HT1080 (cell line): Measurements from ENCODE around the gene DENND4B. TPM values are rescaled to one million over a fixed set of nuclear protein-coding genes. Genes with fewer than 3 reads are reported as not detected.

ENCODE experiments used
- DNase-seq: peaks from one replicate; pipeline ENCODE4 v3.0.0-alpha.2; 2015; ENCODE audit warnings: low read depth
- total RNA-seq: library from RNA; depleted of rRNA; stranded (reverse); fragments of >200 nt; shearing (Covaris generic); gene quantifications from 2 replicates; pipeline ENCODE4 v1.2.3, GENCODE V29; 2014

The DENND4B gene
- total RNA-seq, 1 experiment from 2014 or later, result 15.2 TPM

DNA sequence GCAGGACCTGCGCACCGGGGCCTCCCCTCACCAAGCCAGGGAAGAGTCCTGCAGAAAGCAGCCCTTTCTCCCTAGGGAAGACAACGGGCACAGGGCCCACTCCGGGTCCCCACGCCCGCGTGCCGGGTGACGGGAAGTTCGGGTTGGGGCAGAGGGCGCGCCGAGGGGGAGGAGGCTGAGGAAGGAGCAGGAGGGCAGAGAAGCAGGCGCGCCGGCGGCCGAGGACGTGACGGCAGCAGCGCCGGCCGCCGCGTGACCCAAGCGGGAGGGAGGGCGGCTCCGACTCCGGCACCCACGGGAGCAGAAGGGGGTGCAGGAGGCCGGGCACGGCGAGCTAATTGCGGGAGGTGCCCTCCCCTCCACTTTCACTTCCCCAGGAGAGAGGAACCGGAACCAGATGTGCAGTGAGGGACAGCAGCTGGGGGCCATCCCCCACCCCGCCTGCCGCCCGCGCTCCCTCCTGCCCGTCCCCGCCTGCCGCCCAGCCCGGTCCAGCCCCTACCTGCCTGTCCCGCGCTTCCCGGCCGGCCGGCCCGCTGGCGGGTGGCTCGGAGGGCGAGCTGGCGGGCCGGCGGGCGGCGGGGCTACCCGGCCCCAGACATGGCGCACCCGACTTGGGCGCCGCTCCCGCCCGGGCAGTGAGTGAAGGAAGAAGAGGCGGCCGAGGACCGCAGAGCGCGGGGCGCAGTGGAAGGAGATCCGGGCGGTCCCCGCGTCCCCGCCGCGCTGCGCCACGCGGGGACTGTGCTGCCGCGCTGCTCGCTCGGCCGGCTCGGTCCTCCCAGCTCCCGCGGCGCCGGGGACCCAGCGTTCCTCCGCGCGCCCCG lies 510 bp downstream of the DENND4B start:
- DNase-seq, result peak; percentile 66

GRCh38 chr1:153945131-153945794 lies 1.3 kb downstream of the DENND4B start:
- DNase-seq, result peak; percentile 13

GRCh38 chr1:153944827-153945117 lies 1.7 kb downstream of the DENND4B start:
- DNase-seq, result no peak

GRCh38 chr1:153944005-153944826 lies 2.3 kb downstream of the DENND4B start:
- no peak for DNase-seq

DNA sequence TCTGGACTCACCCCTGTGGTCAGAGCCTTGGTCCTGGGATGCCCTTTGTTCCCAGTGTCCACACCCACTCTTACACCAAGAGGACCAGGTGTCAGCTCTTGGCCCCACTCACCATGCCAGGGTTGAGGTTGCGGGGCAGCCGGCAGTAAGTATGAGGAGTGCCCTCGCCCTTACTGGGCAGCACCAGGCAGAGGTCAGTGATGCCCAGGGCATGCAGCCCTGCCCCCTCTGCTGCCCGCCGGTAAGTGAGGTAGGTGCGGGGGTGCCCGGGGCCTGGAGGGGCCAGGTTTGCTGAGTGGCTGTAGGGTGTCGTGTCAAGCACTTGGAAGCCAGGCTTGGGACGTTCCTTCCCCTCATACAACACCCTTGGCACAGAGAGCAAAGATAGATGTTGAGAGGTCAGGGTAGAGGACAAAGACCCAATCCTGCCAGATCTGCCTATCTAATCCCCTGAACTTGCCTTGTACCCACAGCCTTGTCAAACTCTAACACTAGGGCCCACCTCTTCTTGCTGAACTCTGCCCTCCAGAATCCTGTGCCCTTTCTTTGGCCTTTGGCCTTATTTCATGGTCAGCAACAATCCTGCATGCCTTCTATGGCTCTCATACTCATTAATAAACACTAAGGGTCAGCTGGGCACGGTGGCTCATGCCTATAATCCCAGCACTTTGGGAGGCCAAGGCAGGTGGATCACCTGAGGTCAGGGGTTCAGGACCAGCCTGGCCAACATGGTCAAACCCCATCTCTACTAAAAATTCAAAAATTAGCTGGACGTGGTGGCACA lies 3.6 kb downstream of the DENND4B start:
- DNase-seq, result no peak

DNA sequence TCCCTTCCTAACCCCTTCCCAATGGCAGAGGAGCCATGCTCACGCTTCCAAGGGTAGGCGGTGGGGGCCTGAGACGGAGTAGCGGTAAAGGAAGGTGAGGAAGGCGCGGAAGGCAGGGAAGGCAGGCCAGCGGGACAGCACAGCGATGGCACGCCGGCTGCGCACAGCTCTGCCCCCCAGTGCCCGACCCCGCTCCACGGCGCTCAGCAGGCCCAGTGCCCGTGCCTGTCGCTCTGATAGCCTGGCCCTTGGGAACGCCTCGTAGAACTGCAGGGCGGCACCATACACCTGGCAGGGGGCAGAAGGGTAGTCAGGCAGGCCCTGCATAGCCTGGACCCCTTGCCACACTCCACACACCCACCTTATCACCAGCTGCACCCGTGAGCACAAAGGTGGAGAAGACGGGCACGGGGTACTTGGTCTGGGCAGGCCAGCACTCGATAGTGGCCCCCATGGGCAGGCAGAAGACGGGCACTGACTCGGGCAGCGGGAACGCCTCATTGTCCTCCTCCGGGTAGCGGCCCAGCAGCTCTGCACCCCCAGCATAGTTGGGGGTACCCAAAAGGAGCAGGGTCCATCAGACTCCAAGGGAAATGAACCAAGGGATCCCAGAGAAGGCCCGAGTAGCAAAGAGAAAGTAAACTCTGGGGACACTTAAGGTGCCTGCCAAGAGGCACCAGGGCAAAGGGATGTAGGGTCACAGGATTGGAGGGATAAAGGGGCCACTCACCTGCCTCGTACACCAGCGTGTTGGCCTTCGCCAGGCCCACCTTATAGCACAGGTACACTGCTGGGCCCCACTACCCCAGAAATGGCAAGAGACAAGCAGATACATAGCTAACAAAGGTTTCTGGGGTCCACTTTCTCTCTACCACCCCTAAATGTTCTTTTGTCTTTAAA lies 4.4 kb downstream of the DENND4B start:
- no peak for DNase-seq

- DNase-seq, result no peak
Measured at GRCh38 chr1:153940756-153941155, 5.8 kb downstream of the DENND4B start.

GRCh38 chr1:153939476-153939875 lies 7.0 kb downstream of the DENND4B start:
- no peak for DNase-seq

DNA sequence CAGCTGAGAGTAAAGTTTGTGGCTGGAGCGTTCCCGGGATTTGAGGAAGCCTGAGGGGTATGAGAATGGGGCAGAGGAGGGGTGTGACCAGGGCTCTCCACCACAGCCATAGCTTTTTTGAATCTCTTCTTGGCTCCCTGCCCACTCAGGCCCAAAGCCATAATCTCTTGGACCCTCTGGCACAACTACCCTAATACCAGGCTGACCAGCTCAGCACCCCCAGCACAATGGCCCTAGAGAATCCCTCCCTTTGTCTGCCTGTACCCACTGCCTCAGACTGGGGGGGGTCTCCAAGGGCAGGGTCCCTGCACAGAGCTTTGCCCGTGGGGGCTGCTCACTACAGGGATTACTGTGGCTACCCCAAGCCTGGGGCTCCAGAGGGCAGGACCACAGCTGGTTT lies 7.5 kb downstream of the DENND4B start:
- DNase-seq, result no peak

GRCh38 chr1:153937331-153937730 lies 9.2 kb downstream of the DENND4B start:
- no peak for DNase-seq

GRCh38 chr1:153936011-153936802 lies 10.3 kb downstream of the DENND4B start:
- no peak for DNase-seq

DNA sequence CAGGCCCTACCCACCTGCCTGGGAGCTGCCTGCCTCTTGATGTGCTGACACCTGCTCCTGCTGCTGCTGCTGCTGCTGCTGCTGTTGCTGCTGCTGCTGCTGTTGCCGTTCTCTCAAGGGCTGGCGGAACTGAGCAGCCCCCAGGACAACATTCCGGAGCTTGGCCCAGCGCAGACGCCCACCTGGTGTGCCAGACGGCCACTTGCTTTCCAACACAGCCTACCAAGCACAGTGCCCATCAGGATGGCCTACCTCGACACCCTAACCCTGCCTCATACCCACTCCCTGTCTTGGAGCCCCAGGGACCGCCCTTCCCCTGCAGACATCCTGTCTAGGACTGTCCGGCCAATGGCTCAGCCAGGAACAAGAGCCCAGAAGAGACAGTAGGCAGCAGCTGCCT lies 11.8 kb downstream of the DENND4B start:
- DNase-seq, result no peak

DNA sequence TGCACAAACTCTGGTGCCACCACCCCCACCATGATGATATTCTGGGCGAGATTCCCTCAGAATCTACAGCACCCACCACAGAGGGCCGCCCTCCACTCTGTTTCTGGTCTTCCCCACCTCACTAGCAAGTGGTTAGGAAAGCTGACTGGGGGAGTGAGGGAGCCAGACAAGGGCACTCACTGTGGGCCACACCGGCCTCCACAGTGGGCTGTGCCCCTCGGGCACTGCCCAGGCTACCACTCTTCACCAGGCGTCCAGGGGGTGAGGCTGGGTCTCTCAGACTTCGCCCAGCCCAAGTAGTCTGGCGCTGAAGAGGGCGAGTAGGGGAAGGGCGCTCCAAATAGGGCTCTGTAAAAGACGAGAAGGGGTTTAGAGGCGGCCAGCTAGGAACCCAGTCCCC lies 12.6 kb downstream of the DENND4B start:
- no peak for DNase-seq

GRCh38 chr1:153933430-153933829 lies 13.1 kb downstream of the DENND4B start:
- no peak for DNase-seq

GRCh38 chr1:153932156-153933131 lies 14.1 kb downstream of the DENND4B start:
- no peak for DNase-seq

DNA sequence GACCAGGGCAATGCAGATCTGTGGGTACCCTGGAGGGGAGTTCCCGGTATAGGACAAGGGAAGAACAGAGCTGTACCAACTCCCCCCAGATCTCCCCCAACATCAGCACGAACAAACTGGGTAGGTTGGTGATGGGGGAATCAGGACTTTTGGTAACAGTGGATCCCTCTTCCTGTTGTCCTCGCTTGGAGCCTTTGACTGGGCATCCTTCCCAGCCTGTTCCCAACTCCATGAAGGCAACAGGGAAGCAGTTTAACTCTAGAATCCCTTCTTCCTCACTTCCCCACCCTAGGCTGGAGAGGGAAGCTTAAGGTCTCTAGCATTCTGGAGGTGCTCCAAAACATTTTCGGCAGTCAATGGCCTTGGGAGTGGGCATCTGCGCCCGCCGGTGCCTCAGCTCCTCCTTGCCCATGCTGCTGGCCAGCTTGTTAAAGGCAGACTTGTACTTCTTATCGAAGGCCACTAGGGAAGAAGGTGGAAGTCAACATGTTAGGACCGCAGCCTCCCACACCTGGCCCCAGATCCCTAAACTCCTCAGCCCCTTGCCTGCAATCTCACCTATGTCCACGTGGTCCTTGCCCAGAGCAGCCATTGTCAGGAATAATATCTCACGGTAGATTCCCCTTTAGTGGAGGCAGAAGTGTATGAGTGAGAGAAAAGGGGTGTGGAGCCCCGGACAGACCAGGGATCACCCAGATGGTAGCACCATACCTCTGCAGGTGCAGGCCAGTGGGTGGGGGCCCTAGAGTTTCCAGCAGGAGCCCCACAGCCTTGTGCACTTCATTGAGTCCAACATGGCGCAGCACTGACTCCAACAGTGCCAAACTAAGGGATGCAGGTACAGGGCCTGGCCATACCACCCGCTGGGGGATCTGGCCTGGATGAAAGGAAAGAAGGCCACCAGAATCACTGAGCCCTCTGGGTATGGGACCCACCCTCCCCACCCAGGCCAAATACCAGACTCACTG lies 16.3 kb downstream of the DENND4B start:
- DNase-seq, result no peak

- no peak for DNase-seq
Measured at GRCh38 chr1:153929426-153929825, 17.1 kb downstream of the DENND4B start.
